HEK293 (cell line): ENCODE data around the gene PCED1A.

ENCODE experiments used
- CTCF ChIA-PET: fragments of 350-600 bp; formaldehyde crosslinking; extraction: SDS; loops from one replicate; lab custom pipeline; 2021; ENCODE audit warnings: antibody characterized with exemption; lab: Yijun Ruan, JAX
- POLR2A ChIA-PET: fragments of 300-600 bp; formaldehyde crosslinking; extraction: SDS; loops from one replicate; lab custom pipeline; 2020; ENCODE audit warnings: antibody characterized with exemption, inconsistent platforms; lab: Yijun Ruan, JAX
- H3K27ac ChIP-seq: fragments of 200-500 bp; sonication (Bioruptor generic); 2 replicates; pipeline ENCODE4 v1.5.1; 2014; ENCODE audit warnings: low read depth, low read length, control low read depth, inconsistent platforms; ENCODE audit errors: extremely low read depth
- H3K36me3 ChIP-seq, 2 experiments: fragments of 200-500 bp in 1 of 2; sonication (Bioruptor generic) in 1 of 2; 1 replicate in 1 of 2; 2 replicates in 1 of 2; pipeline ENCODE4 v1.5.1; 2014 to 2017; ENCODE audit warnings: inconsistent platforms in 2 of 2, low read length in 2 of 2; ENCODE audit not compliant: control insufficient read depth in 2 of 2, insufficient read depth in 1 of 2
- H3K4me1 ChIP-seq: fragments of 200-500 bp; sonication (Bioruptor generic); 2 replicates; pipeline ENCODE4 v1.5.1; 2014; ENCODE audit warnings: mild to moderate bottlenecking, low read length, inconsistent platforms; ENCODE audit not compliant: control insufficient read depth, insufficient read depth
- H3K4me3 ChIP-seq: 2 replicates; pipeline ENCODE4 v1.5.1; 2011; ENCODE audit warnings: low read depth, mild to moderate bottlenecking, control low read depth, low read length, moderate library complexity
- H3K9me3 ChIP-seq: fragments of 200-500 bp; sonication (Bioruptor generic); 2 replicates; pipeline ENCODE4 v1.5.1; 2014; ENCODE audit warnings: low read depth, low read length, inconsistent platforms; ENCODE audit not compliant: control insufficient read depth, insufficient read depth
- BCL11A ChIP-seq: fragments of 450-650 bp; formaldehyde crosslinking; IDR thresholded peaks from 2 replicates; pipeline ENCODE4 v1.5.1; 2016; ENCODE audit warnings: low read depth, missing biosample characterization, missing genetic modification characterization
- IKZF3 ChIP-seq: fragments of 450-650 bp; IDR thresholded peaks from 2 replicates; pipeline ENCODE4 v1.5.0; 2018; ENCODE audit warnings: missing biosample characterization, mild to moderate bottlenecking, missing genetic modification characterization, moderate library complexity
- KLF1 ChIP-seq: fragments of 450-650 bp; formaldehyde crosslinking; IDR thresholded peaks from 2 replicates; pipeline ENCODE4 v1.5.1; 2016; ENCODE audit warnings: missing biosample characterization, missing genetic modification characterization
- KLF10 ChIP-seq: fragments of 450-650 bp; IDR thresholded peaks from 2 replicates; pipeline ENCODE4 v1.5.1; 2018; ENCODE audit warnings: missing biosample characterization, mild to moderate bottlenecking, missing genetic modification characterization
- MYNN ChIP-seq: fragments of 450-650 bp; formaldehyde crosslinking; IDR thresholded peaks from 2 replicates; pipeline ENCODE4 v1.5.1; 2016; ENCODE audit warnings: missing biosample characterization, missing genetic modification characterization, borderline replicate concordance
- SETDB1 ChIP-seq: IDR thresholded peaks from one replicate; pipeline ENCODE4 v1.6.1; 2017; ENCODE audit warnings: mild to moderate bottlenecking, low read length, moderate library complexity, mixed read lengths; ENCODE audit not compliant: insufficient read length
- YY1 ChIP-seq: fragments of 450-650 bp; formaldehyde crosslinking; IDR thresholded peaks from 2 replicates; pipeline ENCODE4 v1.5.1; 2018; ENCODE audit warnings: missing biosample characterization, missing genetic modification characterization
- ZBTB11 ChIP-seq: fragments of 450-650 bp; formaldehyde crosslinking; conservative IDR thresholded peaks from 2 replicates; pipeline ENCODE4 v1.5.1; 2016; ENCODE audit warnings: low read depth, missing biosample characterization, missing genetic modification characterization
- ZEB2 ChIP-seq: fragments of 450-650 bp; formaldehyde crosslinking; IDR thresholded peaks from 2 replicates; pipeline ENCODE4 v1.5.1; 2016; ENCODE audit warnings: missing biosample characterization, missing genetic modification characterization
- ZFP37 ChIP-seq: fragments of 450-650 bp; formaldehyde crosslinking; IDR thresholded peaks from 2 replicates; pipeline ENCODE4 v1.5.1; 2016; ENCODE audit warnings: missing biosample characterization, missing genetic modification characterization
- ZNF2 ChIP-seq: fragments of 450-650 bp; formaldehyde crosslinking; IDR thresholded peaks from 2 replicates; pipeline ENCODE4 v1.5.1; 2016; ENCODE audit warnings: missing biosample characterization, missing genetic modification characterization
- ZNF248 ChIP-seq: fragments of 450-650 bp; formaldehyde crosslinking; IDR thresholded peaks from 2 replicates; pipeline ENCODE4 v1.5.1; 2017; ENCODE audit warnings: missing biosample characterization, missing genetic modification characterization
- ZNF341 ChIP-seq: fragments of 450-650 bp; formaldehyde crosslinking; IDR thresholded peaks from 2 replicates; pipeline ENCODE4; 2016; ENCODE audit warnings: low read depth, missing biosample characterization, missing genetic modification characterization
- ZNF362 ChIP-seq: fragments of 450-650 bp; formaldehyde crosslinking; IDR thresholded peaks from 2 replicates; pipeline ENCODE4 v1.5.1; 2016; ENCODE audit warnings: missing biosample characterization, missing genetic modification characterization
- ZNF404 ChIP-seq: fragments of 450-650 bp; formaldehyde crosslinking; IDR thresholded peaks from 2 replicates; pipeline ENCODE4 v1.5.1; 2017; ENCODE audit warnings: missing biosample characterization, missing genetic modification characterization
- ZNF473 ChIP-seq: fragments of 450-650 bp; formaldehyde crosslinking; IDR thresholded peaks from 2 replicates; pipeline ENCODE4 v1.5.1; 2017; ENCODE audit warnings: missing biosample characterization, missing genetic modification characterization
- ZNF692 ChIP-seq: fragments of 450-650 bp; formaldehyde crosslinking; IDR thresholded peaks from 2 replicates; pipeline ENCODE4 v1.5.1; 2016; ENCODE audit warnings: missing biosample characterization, missing genetic modification characterization
- TF ChIP-seq, protein P1 (sequence below): fragments of 450-650 bp; formaldehyde crosslinking; IDR thresholded peaks from 2 replicates; pipeline ENCODE4 v1.5.1; 2016; ENCODE audit warnings: missing biosample characterization, missing genetic modification characterization
- TF ChIP-seq, protein P2 (sequence below): fragments of 450-650 bp; formaldehyde crosslinking; IDR thresholded peaks from 2 replicates; pipeline ENCODE4 v1.5.1; 2016; ENCODE audit warnings: missing biosample characterization, missing genetic modification characterization

The PCED1A gene

DNA sequence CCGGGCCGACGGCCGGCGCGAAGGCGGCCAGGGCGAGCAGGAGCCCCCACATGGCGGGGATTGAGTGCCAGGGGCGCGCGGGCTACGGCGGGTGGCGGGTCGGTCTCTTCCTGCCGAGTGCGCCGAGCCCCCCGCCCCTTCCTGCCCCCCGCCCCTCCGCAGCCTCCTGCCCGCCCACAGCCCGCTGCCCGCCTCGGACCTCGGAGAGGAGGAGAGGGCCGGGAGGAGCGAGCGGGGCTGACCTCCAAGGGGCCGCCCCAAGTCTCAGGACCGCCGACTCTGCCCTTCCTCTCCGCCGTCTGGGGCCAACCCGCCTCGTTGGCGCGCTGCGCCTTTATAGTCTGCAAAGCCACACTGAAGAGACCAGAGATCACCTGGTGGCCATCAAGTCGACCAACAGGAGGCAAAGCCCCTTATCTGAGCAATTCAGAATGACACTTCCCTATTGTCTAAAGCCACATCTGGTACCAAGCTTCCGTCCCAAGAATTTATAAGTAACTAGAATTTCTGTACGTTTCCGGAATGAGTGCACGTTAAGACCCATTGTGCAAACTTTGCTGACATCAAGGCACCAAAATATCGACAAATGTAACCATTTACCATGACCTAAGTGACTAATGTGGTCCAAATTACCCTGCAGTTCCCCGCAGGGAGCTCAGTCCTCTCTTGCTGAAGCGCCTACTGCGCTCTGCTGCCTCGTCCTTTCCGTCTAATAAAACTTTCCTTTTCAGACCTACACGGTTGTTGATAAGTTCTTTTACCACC lies 39.8 kb downstream of the PCED1A start, which contains the start of gene CPXM1:
Gene CPXM1 (minus strand): TSS at position 107 of the 765 bp plus-strand sequence. CDS start 55 bp downstream, at position 52.
- H3K4me1 ChIP-seq, result 0 out of 2 replicates have a peak, but pooled peaks cover 3% of the 10 kb centered on the region
- no peak within 1 kb of the TSS for H3K27ac ChIP-seq
- ChIA-PET POLR2A (interaction anchor here (1.3 kb wide), 1 partner anchor 10 kb away, joined by 3 read pairs; no protein-coding TSS in a partner anchor), CTCF (interaction anchor here (0.6 to 1.5 kb wide), 4 partner anchors 17 to 64 kb away, joined by 3 to 4 read pairs (median 4); no protein-coding TSS in a partner anchor)
- peaks cover 0 to 17% of the 10 kb centered on the region in 2 experiments; a peak in 1 of 3 replicates for H3K36me3 ChIP-seq
- peak within 1 kb of the TSS; percentile 24 for H3K4me3 ChIP-seq
- no peak for TF ChIP-seq ZNF248 (tag by site-specific recombination)
- no peak for TF ChIP-seq BCL11A (tag by site-specific recombination)
- no peak for TF ChIP-seq KLF1 (tag by site-specific recombination)
- TF ChIP-seq ZFP37 (tag by site-specific recombination), result no peak
- no peaks in the 10 kb centered on the region for H3K9me3 ChIP-seq

DNA sequence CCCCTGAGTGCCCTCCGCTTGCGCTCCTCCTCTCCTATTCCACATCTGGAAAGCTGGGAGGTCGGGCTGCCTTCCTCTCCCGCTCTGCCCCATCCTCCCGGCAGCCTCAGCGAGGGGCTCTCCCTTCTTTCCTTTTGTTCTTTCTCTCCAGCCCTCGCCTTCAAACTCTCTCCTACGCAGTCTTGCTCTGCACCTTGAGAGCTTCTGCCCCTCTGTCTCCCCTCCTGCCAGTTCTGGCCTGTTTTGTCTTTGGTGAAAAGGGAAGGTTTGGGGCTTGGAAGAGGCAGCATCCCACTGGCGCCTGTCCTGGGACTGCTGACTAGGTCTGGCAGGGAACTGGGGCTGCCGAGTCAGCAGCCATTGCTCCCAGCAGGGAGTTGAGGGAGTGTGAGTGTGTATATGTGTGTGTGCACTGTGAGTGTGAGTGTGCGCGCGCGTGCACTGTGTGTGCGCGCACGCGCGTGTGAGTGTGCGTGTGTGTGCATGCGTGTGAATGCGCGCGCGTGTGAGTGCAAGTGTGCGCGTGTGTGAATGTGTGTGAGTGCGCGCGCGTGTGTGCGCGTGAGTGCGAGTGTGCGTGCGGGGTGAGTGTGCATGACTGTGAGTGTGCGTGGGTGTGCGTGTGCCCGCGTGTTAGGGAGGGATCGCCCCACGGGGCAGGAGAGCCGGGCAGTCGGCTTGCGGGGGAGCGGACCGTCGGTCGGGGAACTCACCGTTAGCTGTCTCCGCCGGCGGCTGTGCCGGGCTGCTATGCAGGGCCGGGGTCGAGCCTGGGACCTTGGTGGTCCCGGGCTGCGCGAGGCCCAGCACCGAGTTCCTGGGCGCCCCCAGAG lies 40.6 kb downstream of the PCED1A start:
- H3K4me1 ChIP-seq, result 0 out of 2 replicates have a peak, but pooled peaks cover 3% of the 10 kb centered on the region
- ChIA-PET CTCF (interaction anchor here (0.6 to 1.2 kb wide), 4 partner anchors 30 to 1597 kb away, joined by 3 read pairs; no protein-coding TSS in a partner anchor), POLR2A (interaction anchor here (1.3 kb wide), 1 partner anchor 10 kb away, joined by 3 read pairs; no protein-coding TSS in a partner anchor)
- H3K27ac ChIP-seq, result no peak overlapping the region
- no peak for TF ChIP-seq SETDB1
- no peak for TF ChIP-seq IKZF3 (tag by site-specific recombination)
- TF ChIP-seq, protein P1, sequence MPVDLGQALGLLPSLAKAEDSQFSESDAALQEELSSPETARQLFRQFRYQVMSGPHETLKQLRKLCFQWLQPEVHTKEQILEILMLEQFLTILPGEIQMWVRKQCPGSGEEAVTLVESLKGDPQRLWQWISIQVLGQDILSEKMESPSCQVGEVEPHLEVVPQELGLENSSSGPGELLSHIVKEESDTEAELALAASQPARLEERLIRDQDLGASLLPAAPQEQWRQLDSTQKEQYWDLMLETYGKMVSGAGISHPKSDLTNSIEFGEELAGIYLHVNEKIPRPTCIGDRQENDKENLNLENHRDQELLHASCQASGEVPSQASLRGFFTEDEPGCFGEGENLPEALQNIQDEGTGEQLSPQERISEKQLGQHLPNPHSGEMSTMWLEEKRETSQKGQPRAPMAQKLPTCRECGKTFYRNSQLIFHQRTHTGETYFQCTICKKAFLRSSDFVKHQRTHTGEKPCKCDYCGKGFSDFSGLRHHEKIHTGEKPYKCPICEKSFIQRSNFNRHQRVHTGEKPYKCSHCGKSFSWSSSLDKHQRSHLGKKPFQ, result no peak
- no peak for TF ChIP-seq ZFP37 (tag by site-specific recombination)
- TF ChIP-seq, protein P2, sequence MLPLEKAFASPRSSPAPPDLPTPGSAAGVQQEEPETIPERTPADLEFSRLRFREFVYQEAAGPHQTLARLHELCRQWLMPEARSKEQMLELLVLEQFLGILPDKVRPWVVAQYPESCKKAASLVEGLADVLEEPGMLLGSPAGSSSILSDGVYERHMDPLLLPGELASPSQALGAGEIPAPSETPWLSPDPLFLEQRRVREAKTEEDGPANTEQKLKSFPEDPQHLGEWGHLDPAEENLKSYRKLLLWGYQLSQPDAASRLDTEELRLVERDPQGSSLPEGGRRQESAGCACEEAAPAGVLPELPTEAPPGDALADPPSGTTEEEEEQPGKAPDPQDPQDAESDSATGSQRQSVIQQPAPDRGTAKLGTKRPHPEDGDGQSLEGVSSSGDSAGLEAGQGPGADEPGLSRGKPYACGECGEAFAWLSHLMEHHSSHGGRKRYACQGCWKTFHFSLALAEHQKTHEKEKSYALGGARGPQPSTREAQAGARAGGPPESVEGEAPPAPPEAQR (tag by site-specific recombination), result no peak
- TF ChIP-seq ZNF692 (tag by site-specific recombination), result no peak
- no peak for TF ChIP-seq YY1
- no peak for TF ChIP-seq ZNF473 (tag by site-specific recombination)
- TF ChIP-seq, all 188 proteins: peak for 0
- H3K36me3 ChIP-seq, result peaks cover 0 to 17% of the 10 kb centered on the region in 2 experiments; a peak in 1 of 3 replicates
- peak overlapping the region; percentile 8 for H3K4me3 ChIP-seq
- H3K9me3 ChIP-seq, result no peaks in the 10 kb centered on the region

DNA sequence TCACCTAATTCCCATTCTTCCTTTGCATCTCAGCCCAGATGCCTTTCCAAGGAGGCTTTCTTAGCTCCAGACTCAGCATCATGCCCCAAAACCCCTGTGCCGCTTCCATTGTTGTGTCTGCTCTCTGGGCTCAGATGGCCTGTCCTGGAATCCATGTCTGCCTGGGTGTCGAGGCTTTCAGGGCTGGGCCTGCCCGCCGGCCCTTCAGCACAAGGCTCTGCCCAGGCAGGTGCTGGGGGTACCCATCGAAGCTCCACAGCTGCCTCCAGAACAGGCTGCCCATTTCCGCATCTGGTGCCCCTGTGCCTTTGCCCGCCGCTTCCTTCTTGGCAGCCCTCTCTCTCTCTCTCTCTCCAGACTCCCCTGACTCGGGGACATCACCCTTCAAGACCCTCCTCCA lies 41.2 kb downstream of the PCED1A start:
- ChIA-PET CTCF (interaction anchor here (0.6 to 1.2 kb wide), 2 partner anchors 46 to 1597 kb away, joined by 3 read pairs; no protein-coding TSS in a partner anchor), POLR2A (no interaction called here)
- H3K9me3 ChIP-seq, result no peaks in the 10 kb centered on the region
- no peak overlapping the region for H3K4me3 ChIP-seq
- peaks cover 0 to 17% of the 10 kb centered on the region in 2 experiments; a peak in 1 of 3 replicates for H3K36me3 ChIP-seq
- 0 out of 2 replicates have a peak, but pooled peaks cover 3% of the 10 kb centered on the region for H3K4me1 ChIP-seq
- TF ChIP-seq KLF10 (tag by site-specific recombination) (no peak), ZNF404 (tag by site-specific recombination) (no peak), ZNF2 (no peak), ZNF341 (tag by site-specific recombination) (no peak), ZNF362 (no peak), ZBTB11 (tag by site-specific recombination) (no peak), MYNN (tag by site-specific recombination) (no peak), ZEB2 (tag by site-specific recombination) (no peak)
- H3K27ac ChIP-seq, result no peak overlapping the region
